ENCODE data around the gene BBS9.

DNA sequence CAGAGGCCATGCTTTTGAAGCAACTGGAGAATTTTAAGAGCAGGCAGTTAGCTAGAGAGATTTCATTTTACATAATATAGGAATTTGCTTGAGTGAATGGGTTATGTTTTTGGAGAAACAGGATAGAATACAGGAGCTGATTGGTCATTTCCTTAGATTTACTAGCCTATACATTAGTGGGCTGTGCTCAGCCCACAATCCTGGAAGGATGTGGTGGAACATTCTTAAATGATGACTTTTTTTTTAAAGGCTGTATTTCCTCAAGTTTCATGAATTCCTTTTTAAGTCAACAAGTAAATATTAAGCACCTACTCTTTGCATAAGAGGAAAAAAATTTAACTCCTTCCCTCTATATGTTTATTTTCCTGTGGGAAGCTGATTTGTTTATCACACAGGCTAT lies 461.6 kb downstream of the BBS9 start:
- TF ChIP-seq, protein P1, sequence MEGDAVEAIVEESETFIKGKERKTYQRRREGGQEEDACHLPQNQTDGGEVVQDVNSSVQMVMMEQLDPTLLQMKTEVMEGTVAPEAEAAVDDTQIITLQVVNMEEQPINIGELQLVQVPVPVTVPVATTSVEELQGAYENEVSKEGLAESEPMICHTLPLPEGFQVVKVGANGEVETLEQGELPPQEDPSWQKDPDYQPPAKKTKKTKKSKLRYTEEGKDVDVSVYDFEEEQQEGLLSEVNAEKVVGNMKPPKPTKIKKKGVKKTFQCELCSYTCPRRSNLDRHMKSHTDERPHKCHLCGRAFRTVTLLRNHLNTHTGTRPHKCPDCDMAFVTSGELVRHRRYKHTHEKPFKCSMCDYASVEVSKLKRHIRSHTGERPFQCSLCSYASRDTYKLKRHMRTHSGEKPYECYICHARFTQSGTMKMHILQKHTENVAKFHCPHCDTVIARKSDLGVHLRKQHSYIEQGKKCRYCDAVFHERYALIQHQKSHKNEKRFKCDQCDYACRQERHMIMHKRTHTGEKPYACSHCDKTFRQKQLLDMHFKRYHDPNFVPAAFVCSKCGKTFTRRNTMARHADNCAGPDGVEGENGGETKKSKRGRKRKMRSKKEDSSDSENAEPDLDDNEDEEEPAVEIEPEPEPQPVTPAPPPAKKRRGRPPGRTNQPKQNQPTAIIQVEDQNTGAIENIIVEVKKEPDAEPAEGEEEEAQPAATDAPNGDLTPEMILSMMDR (conservative IDR thresholded peaks at IDR 0.05; ENCODE audit: low read length): no peak
- TF ChIP-seq EZH2phosphoT487 (IDR thresholded peaks at IDR 0.05; ENCODE audit: borderline replicate concordance): no peak

Data from Loucy (cell line).